ENCODE results near the gene IMPA2.

DNA sequence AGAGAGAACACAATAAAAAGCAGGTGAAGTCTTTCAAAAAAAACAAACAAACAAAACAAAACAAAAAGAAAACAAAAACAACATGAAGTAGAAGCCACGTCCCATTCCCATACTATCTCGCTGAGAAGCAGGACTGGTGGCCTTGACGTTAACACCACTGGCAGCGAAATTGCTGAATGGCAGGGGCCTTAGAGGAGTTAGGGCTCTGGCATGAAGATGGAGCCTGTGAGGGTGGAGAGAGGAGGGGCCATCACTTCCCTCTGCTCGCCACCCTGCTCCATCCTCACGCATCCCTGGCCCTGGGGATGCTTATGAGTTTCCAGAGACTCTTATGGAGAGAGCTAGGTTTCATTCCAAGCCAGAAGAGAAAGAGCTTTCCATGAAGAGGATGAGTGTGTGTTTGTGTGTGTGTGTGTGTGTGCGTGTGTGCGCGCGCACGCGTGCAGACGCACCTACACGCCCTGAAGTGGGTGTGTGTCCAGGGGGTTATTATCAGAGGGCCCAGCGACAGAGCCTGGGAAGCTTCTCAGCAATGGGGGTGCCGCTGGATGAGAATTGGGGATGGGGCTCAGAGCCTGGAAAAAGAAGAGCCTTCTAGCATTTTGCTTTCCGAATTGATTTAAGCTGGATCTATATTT lies 20.4 kb upstream of the IMPA2 start:
- TF ChIP-seq CTCF (IDR thresholded peaks at IDR 0.05) = no peak
- TF ChIP-seq POLR2A (IDR thresholded peaks at IDR 0.05) = no peak
